Measurements from ENCODE around the gene ADNP. TPM values are rescaled to one million over a fixed set of nuclear protein-coding genes. Genes with fewer than 3 reads are reported as not detected.

Gene ADNP
- total and polyA plus RNA-seq, 10 of the 15 experiments (the other 5 are each of a cell fraction or from before 2014, with no cell fraction given) = 23.0 to 74.4 (median 34.9) TPM

- TF ChIP-seq ZNF592 (IDR thresholded peaks at IDR 0.05) = no peak
- TF ChIP-seq EGR1 (IDR thresholded peaks at IDR 0.05; ENCODE audit: borderline replicate concordance in 1 of 2, low read depth in 2 of 2, low read length in 2 of 2) = 0 out of 3 replicates have a peak, but pooled peaks of 1 of the 2 experiments have one; percentile 7
- no peak for TF ChIP-seq RFX5 (IDR thresholded peaks at IDR 0.05; ENCODE audit: low read depth, low read length)
- no peak for TF ChIP-seq TAF1 (IDR thresholded peaks at IDR 0.05; ENCODE audit: borderline replicate concordance, low read depth, low read length)
- no peak for TF ChIP-seq ZNF384 (IDR thresholded peaks at IDR 0.05; ENCODE audit: borderline replicate concordance, low read depth, low read length)
- no peak for TF ChIP-seq YBX1 (IDR thresholded peaks at IDR 0.05)
- TF ChIP-seq ZNF274 (IDR thresholded peaks at IDR 0.05; ENCODE audit: insufficient read depth, insufficient read length) = no peak
- no peak for TF ChIP-seq CBFB (IDR thresholded peaks at IDR 0.05; ENCODE audit: low read depth)
- TF ChIP-seq GATAD2B (conservative IDR thresholded peaks at IDR 0.05; ENCODE audit: low read depth) = no peak
- TF ChIP-seq RELA (IDR thresholded peaks at IDR 0.05; ENCODE audit: borderline replicate concordance, partially characterized antibody) = peak; percentile 41
- TF ChIP-seq, protein P1, sequence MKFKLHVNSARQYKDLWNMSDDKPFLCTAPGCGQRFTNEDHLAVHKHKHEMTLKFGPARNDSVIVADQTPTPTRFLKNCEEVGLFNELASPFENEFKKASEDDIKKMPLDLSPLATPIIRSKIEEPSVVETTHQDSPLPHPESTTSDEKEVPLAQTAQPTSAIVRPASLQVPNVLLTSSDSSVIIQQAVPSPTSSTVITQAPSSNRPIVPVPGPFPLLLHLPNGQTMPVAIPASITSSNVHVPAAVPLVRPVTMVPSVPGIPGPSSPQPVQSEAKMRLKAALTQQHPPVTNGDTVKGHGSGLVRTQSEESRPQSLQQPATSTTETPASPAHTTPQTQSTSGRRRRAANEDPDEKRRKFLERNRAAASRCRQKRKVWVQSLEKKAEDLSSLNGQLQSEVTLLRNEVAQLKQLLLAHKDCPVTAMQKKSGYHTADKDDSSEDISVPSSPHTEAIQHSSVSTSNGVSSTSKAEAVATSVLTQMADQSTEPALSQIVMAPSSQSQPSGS (IDR thresholded peaks at IDR 0.05; ENCODE audit: low read length) = peak; percentile 9; the same call in 1 of the 2 replicates
- no peak for TF ChIP-seq ESRRA (IDR thresholded peaks at IDR 0.05; ENCODE audit: low read length)
- TF ChIP-seq BACH1 (IDR thresholded peaks at IDR 0.05; ENCODE audit: borderline replicate concordance) = no peak
- TF ChIP-seq SPI1 (IDR thresholded peaks at IDR 0.05; ENCODE audit: borderline replicate concordance, insufficient read depth, low read depth, low read length) = no peak
- no peak for TF ChIP-seq RAD51 (IDR thresholded peaks at IDR 0.05)
- TF ChIP-seq SMC3 (IDR thresholded peaks at IDR 0.05; ENCODE audit: borderline replicate concordance, low read length) = no peak
- no peak for TF ChIP-seq E4F1 (IDR thresholded peaks at IDR 0.05; ENCODE audit: borderline replicate concordance, partially characterized antibody)
- TF ChIP-seq POLR2A (IDR thresholded peaks at IDR 0.05; ENCODE audit: low read depth, low read length) = 0 out of 2 replicates have a peak, but pooled peaks have one; percentile 34
- TF ChIP-seq EP300 (IDR thresholded peaks at IDR 0.05; ENCODE audit: borderline replicate concordance in 1 of 2, control insufficient read depth in 1 of 2, low read depth in 2 of 2, low read length in 2 of 2) = no peak
Observed at GRCh38 chr20:50892394-50892793, 38.8 kb downstream of the ADNP start (continued).

Measured in GM12878 (cell line).